IMR-90 (cell line): Measurements from ENCODE around the gene MTFR1L. TPM values are rescaled to one million over a fixed set of nuclear protein-coding genes. Genes with fewer than 3 reads are reported as not detected.
A peak's percentile ranks its signal among the peaks of the same experiment; 100 is the strongest.

Source experiments
- ATAC-seq: fragments of 200-7000 bp; cut with Tn5 transposase; 2 replicates; pipeline ENCODE4 v1.9.1; 2020; ENCODE audit warnings: low read depth, mild to moderate bottlenecking, moderate library complexity
- BruUV-seq: library from RNA; stranded (reverse); fragments of 400-500 nt; replicated peaks from 2 replicates; lab custom pipeline; 2021; lab: Mats Ljungman, UMichigan
- CTCF ChIA-PET: fragments of 300-600 bp; formaldehyde crosslinking; extraction: SDS; loops from one replicate; lab custom pipeline; 2021; ENCODE audit warnings: antibody characterized with exemption; lab: Yijun Ruan, JAX
- POLR2A ChIA-PET: fragments of 300-600 bp; sonication (Branson Sonifier 250); formaldehyde crosslinking; loops from one replicate; lab custom pipeline; 2022; ENCODE audit warnings: antibody characterized with exemption; ENCODE audit not compliant: unreplicated experiment; lab: Charles Lee
- DNase-seq: peaks from one replicate; pipeline ENCODE4 v3.0.0; 2013
- H2AFZ ChIP-seq: replicated peaks from 2 replicates; pipeline ENCODE3; 2013; ENCODE audit warnings: low read length, mild to moderate bottlenecking; ENCODE audit not compliant: poor library complexity
- H2AK5ac ChIP-seq: 2 replicates; pipeline ENCODE4 v1.6.1; 2013; ENCODE audit warnings: low read depth, low read length, inconsistent platforms
- H2AK9ac ChIP-seq: replicated peaks from 2 replicates; pipeline ENCODE3; 2013; ENCODE audit warnings: mild to moderate bottlenecking, low read depth, low read length, moderate library complexity; ENCODE audit not compliant: poor library complexity
- H2BK120ac ChIP-seq: 2 replicates; pipeline ENCODE4 v1.6.1; 2013; ENCODE audit warnings: low read depth, low read length, inconsistent platforms
- H2BK15ac ChIP-seq: 3 replicates; pipeline ENCODE4 v1.6.1; 2013; ENCODE audit warnings: low read depth, low read length, inconsistent platforms
- H2BK20ac ChIP-seq: 2 replicates; pipeline ENCODE4 v1.6.1; 2013; ENCODE audit warnings: low read depth, mild to moderate bottlenecking, inconsistent platforms, low read length, moderate library complexity
- H2BK5ac ChIP-seq: 2 replicates; pipeline ENCODE4 v1.6.1; 2013; ENCODE audit warnings: mild to moderate bottlenecking, low read depth, low read length, inconsistent platforms; ENCODE audit not compliant: poor library complexity, severe bottlenecking
- H3K14ac ChIP-seq: replicated peaks from 2 replicates; pipeline ENCODE4 v1.6.1; 2013; ENCODE audit warnings: low read depth, low read length, inconsistent platforms
- H3K18ac ChIP-seq: 2 replicates; pipeline ENCODE4 v1.6.1; 2013; ENCODE audit warnings: low read depth, low read length, control low read depth
- H3K23ac ChIP-seq: 2 replicates; pipeline ENCODE4 v1.6.1; 2013; ENCODE audit warnings: low read depth, low read length, inconsistent platforms
- H3K27ac ChIP-seq: 2 replicates; pipeline ENCODE4 v1.5.1; 2013; ENCODE audit warnings: mild to moderate bottlenecking, control low read depth, low read length; ENCODE audit not compliant: insufficient read depth
- H3K27me3 ChIP-seq: 2 replicates; pipeline ENCODE4 v1.6.1; 2013; ENCODE audit warnings: low read length; ENCODE audit not compliant: control insufficient read depth, insufficient read depth
- H3K36me3 ChIP-seq: 2 replicates; pipeline ENCODE4 v1.6.1; 2013; ENCODE audit warnings: low read length, mixed read lengths; ENCODE audit not compliant: control insufficient read depth, insufficient read depth
- H3K4ac ChIP-seq: 2 replicates; pipeline ENCODE4 v1.6.1; 2013; ENCODE audit warnings: low read depth, low read length, inconsistent platforms
- H3K4me1 ChIP-seq: 2 replicates; pipeline ENCODE4 v1.6.1; 2013; ENCODE audit warnings: low read length, mixed read lengths; ENCODE audit not compliant: control insufficient read depth, insufficient read depth
- H3K4me2 ChIP-seq: 2 replicates; pipeline ENCODE4 v1.6.1; 2013; ENCODE audit warnings: low read depth, mild to moderate bottlenecking, control low read depth, low read length, moderate library complexity
- H3K4me3 ChIP-seq: 2 replicates; pipeline ENCODE4 v1.5.1; 2013; ENCODE audit warnings: low read depth, mild to moderate bottlenecking, control low read depth, low read length, moderate library complexity; ENCODE audit not compliant: insufficient read depth
- H3K56ac ChIP-seq: 2 replicates; pipeline ENCODE4 v1.6.1; 2013; ENCODE audit warnings: low read length, inconsistent platforms; ENCODE audit not compliant: insufficient read depth; ENCODE audit errors: extremely low read depth
- H3K79me1 ChIP-seq, 2 experiments: 2 replicates each; pipeline ENCODE4 v1.6.1; 2013; ENCODE audit warnings: low read length in 2 of 2, inconsistent platforms in 1 of 2, low read depth in 1 of 2
- H3K9ac ChIP-seq: 2 replicates; pipeline ENCODE4 v1.6.1; 2013; ENCODE audit warnings: low read depth, low read length, control low read depth
- H3K9me1 ChIP-seq: 2 replicates; pipeline ENCODE4 v1.6.1; 2013; ENCODE audit warnings: low read length, inconsistent platforms; ENCODE audit not compliant: insufficient read depth
- H3K9me3 ChIP-seq: 2 replicates; pipeline ENCODE4 v1.6.1; 2013; ENCODE audit warnings: low read length; ENCODE audit not compliant: control insufficient read depth, insufficient read depth
- H4K20me1 ChIP-seq: 2 replicates; pipeline ENCODE4 v1.6.1; 2013; ENCODE audit warnings: low read length, inconsistent platforms; ENCODE audit not compliant: insufficient read depth
- H4K5ac ChIP-seq: 2 replicates; pipeline ENCODE4 v1.6.1; 2013; ENCODE audit warnings: mild to moderate bottlenecking, low read depth, low read length, control low read depth
- H4K8ac ChIP-seq, 2 experiments: 2 replicates each; pipeline ENCODE4 v1.6.1; 2013; ENCODE audit warnings: low read depth in 2 of 2, low read length in 2 of 2, control low read depth in 1 of 2, inconsistent platforms in 1 of 2
- H4K91ac ChIP-seq: 2 replicates; pipeline ENCODE4 v1.6.1; 2013; ENCODE audit warnings: low read depth, low read length, inconsistent platforms; ENCODE audit not compliant: insufficient read depth
- CHD1 ChIP-seq: IDR thresholded peaks from 2 replicates; pipeline ENCODE4 v1.6.1; 2012; ENCODE audit warnings: low read depth, low read length, improper control_type of control experiment
- MAFK ChIP-seq: IDR thresholded peaks from 2 replicates; pipeline ENCODE4 v1.6.1; 2012; ENCODE audit warnings: low read depth, low read length, improper control_type of control experiment
- RCOR1 ChIP-seq: IDR thresholded peaks from 2 replicates; pipeline ENCODE4 v1.6.1; 2012; ENCODE audit warnings: mild to moderate bottlenecking, low read length, improper control_type of control experiment; ENCODE audit not compliant: insufficient replicate concordance
- RFX5 ChIP-seq: IDR thresholded peaks from 2 replicates; pipeline ENCODE4 v1.8.0; 2012; ENCODE audit warnings: low read depth, mild to moderate bottlenecking, low read length, moderate library complexity
- SMC3 ChIP-seq: fragments of 150-350 bp; IDR thresholded peaks from 2 replicates; pipeline ENCODE4 v1.6.1; 2016; ENCODE audit warnings: low read depth, mild to moderate bottlenecking, antibody characterized with exemption, low read length, moderate library complexity
- WGBS, 2 experiments: methylation state at CpG; one replicate each; pipeline versions ENCODE4 v1.1.5 to v1.1.7; 2013; ENCODE audit warnings: missing lambda C conversion rate in 2 of 2; ENCODE audit not compliant: insufficient read length in 1 of 2; ENCODE audit errors: extremely low coverage in 2 of 2; 5-methylcytosine and 5-hydroxymethylcytosine counted together
- dilution Hi-C: fragments of 300-500 bp; cut with HindIII; formaldehyde crosslinking; loops from one replicate; pipeline ENCODE4 v1.14.3; 2018; ENCODE audit warnings: low sequenced_read_pairs; ENCODE audit not compliant: unreplicated experiment
- in situ Hi-C: fragments of 300-500 bp; cut with MboI; formaldehyde crosslinking; loops from 3 replicates; pipeline ENCODE4 v1.14.3; 2019; ENCODE audit warnings: low sequenced_read_pairs, inconsistent platforms, mixed read lengths
- intact Hi-C: fragments of 100-400 bp; cut with micrococcal nuclease; formaldehyde crosslinking; loops from 2 replicates; pipeline ENCODE4 v1.10.0; 2022
- polyA plus RNA-seq, 3 experiments: library from polyadenylated mRNA; depleted of rRNA; stranded (reverse); fragments of >200 nt; gene quantifications; 2 replicates each; pipeline ENCODE4 v1.2.3, GENCODE V29; 2012; ENCODE audit warnings: low replicate concordance in 1 of 3
- total RNA-seq: library from RNA; depleted of rRNA; stranded (reverse); fragments of >200 nt; gene quantifications from 2 replicates; pipeline ENCODE4 v1.2.3, GENCODE V29; 2012
- TF ChIP-seq, protein P1 (sequence below): conservative IDR thresholded peaks from 2 replicates; pipeline ENCODE4 v1.5.1; 2012; ENCODE audit warnings: mild to moderate bottlenecking, low read depth, low read length, improper control_type of control experiment

The MTFR1L gene
- total and polyA plus RNA-seq, 2 of the 4 experiments (the other 2 are of a cell fraction): 69.1 to 69.7 TPM

DNA sequence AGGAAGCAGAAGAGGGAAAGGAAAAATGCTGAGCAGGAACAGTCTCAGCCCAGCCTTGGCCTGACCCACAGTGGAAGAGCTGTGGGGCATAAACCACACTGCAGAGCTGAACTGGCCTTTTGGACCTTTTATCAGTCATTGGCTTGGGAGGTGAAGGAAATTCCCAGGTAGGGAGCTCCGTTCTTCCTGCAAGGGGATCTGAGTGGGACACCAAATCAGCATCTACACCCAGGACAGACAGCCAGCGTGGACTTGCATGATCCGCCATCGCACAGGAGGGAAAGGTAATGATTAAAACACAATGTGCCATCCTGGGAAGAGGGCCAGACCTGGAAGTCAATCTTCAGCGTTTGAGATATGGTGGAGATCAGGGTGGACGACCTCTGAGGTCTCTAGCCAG lies 1.2 kb upstream of the MTFR1L start:
- peaks cover 14% of the 10 kb centered on the region; the same call in 1 of the 2 replicates for H4K20me1 ChIP-seq
- peak overlapping the region; percentile 96; the same call in 1 of the 2 replicates for H3K27ac ChIP-seq
- peaks cover 16% of the 10 kb centered on the region for H3K4me1 ChIP-seq
- H3K4ac ChIP-seq: peak overlapping the region; percentile 89
- H3K4me2 ChIP-seq: peak overlapping the region; percentile 84
- peak overlapping the region; percentile 16 for H2AK5ac ChIP-seq
- peaks cover 30% of the 10 kb centered on the region for H3K36me3 ChIP-seq
- H3K4me3 ChIP-seq: no peak overlapping the region
- ChIA-PET POLR2A (no interaction called here), CTCF (interaction anchor here (0.7 kb wide), 1 partner anchor 77 kb away, joined by 3 read pairs; no protein-coding TSS in a partner anchor)
- peak overlapping the region; percentile 80 for H4K5ac ChIP-seq
- no peak overlapping the region for H3K18ac ChIP-seq
- H2BK5ac ChIP-seq: peak overlapping the region; percentile 80
- H4K91ac ChIP-seq: peak overlapping the region; percentile 63
- H2AK9ac ChIP-seq: peak overlapping the region; percentile 90
- ATAC-seq (no peak), DNase-seq (no peak)
- H3K23ac ChIP-seq: peak overlapping the region; percentile 3
- H3K56ac ChIP-seq: no peak overlapping the region
- peak overlapping the region; percentile 77 to 99 for H4K8ac ChIP-seq
- in situ Hi-C loops (loop anchor here (25.0 kb wide), 2 partner anchors 406 to 581 kb away; partner anchors contain the start of genes RHCE, RSRP1 and SYF2), intact Hi-C loops (loop anchor here (10.0 kb wide), 1 partner anchor 574 kb away; the partner anchor contains the start of gene RSRP1), dilution Hi-C loops (no loop called here)
- H2AFZ ChIP-seq: peak overlapping the region; percentile 96
- no TSS peak for BruUV-seq
- H3K79me1 ChIP-seq: peaks cover 13 to 56% of the 10 kb centered on the region in 2 experiments
- H3K9ac ChIP-seq: peak overlapping the region; percentile 92
- peak overlapping the region; percentile 57 for H3K14ac ChIP-seq
- H2BK120ac ChIP-seq: no peak overlapping the region; the same call in 1 of the 2 replicates
- TF ChIP-seq, protein P1, sequence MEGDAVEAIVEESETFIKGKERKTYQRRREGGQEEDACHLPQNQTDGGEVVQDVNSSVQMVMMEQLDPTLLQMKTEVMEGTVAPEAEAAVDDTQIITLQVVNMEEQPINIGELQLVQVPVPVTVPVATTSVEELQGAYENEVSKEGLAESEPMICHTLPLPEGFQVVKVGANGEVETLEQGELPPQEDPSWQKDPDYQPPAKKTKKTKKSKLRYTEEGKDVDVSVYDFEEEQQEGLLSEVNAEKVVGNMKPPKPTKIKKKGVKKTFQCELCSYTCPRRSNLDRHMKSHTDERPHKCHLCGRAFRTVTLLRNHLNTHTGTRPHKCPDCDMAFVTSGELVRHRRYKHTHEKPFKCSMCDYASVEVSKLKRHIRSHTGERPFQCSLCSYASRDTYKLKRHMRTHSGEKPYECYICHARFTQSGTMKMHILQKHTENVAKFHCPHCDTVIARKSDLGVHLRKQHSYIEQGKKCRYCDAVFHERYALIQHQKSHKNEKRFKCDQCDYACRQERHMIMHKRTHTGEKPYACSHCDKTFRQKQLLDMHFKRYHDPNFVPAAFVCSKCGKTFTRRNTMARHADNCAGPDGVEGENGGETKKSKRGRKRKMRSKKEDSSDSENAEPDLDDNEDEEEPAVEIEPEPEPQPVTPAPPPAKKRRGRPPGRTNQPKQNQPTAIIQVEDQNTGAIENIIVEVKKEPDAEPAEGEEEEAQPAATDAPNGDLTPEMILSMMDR: no peak
- TF ChIP-seq CHD1: no peak
- TF ChIP-seq SMC3: no peak
- TF ChIP-seq RCOR1: no peak
- no peak for TF ChIP-seq RFX5
- no peak for TF ChIP-seq MAFK
- H3K9me3 ChIP-seq: no peaks in the 10 kb centered on the region
- WGBS, 2 experiments: 0% methylated on average over 1 of the region's 6 CpGs; no CpG with 5 or more reads in 1 of the 2 experiments
- no peak overlapping the region for H2BK15ac ChIP-seq
- no peaks in the 10 kb centered on the region for H3K27me3 ChIP-seq
- H2BK20ac ChIP-seq: no peak overlapping the region
- peaks cover 18% of the 10 kb centered on the region for H3K9me1 ChIP-seq
